Bronchial epithelial cell (primary cell): ENCODE measurements around the gene ZNF441. TPM values are rescaled to one million over a fixed set of nuclear protein-coding genes. Genes with fewer than 3 reads are reported as not detected.
"Not testable (repeated sequence)": the region's sequence is repeated elsewhere in the genome, so short reads cannot be mapped to it uniquely, and the experiment has no call there.

Experiments used
- DNase-seq: peaks from one replicate; pipeline ENCODE4 v3.0.0-alpha.2; 2010; ENCODE audit warnings: low read depth
- FAIRE-seq: peaks from 2 replicates; lab custom pipeline; 2011; peaks lifted over from hg19 to GRCh38; lab: Jason Lieb, UNC
- H3K27me3 ChIP-seq: 2 replicates; pipeline ENCODE4 v1.5.1; 2011; ENCODE audit warnings: low read length; ENCODE audit not compliant: control insufficient read depth, insufficient read depth
- H3K36me3 ChIP-seq: 2 replicates; pipeline ENCODE4 v1.5.1; 2011; ENCODE audit warnings: low read length; ENCODE audit not compliant: control insufficient read depth, insufficient read depth
- H3K4me3 ChIP-seq: 2 replicates; pipeline ENCODE4 v1.5.1; 2011; ENCODE audit warnings: mild to moderate bottlenecking, low read depth, low read length, control low read depth
- total RNA-seq: library from RNA; depleted of rRNA; stranded (reverse); fragments of >200 nt; gene quantifications from 2 replicates; pipeline ENCODE4 v1.2.1, GENCODE V29; 2014
- TF ChIP-seq, protein P1 (sequence below): IDR thresholded peaks from 2 replicates; pipeline ENCODE4 v1.5.1; 2011; ENCODE audit warnings: mild to moderate bottlenecking, moderate library complexity, low read length, control low read depth, inconsistent platforms; ENCODE audit not compliant: insufficient read depth, severe bottlenecking

The ZNF441 gene
- total RNA-seq, 1 donor from 2014 or later = 7.6 TPM

DNA sequence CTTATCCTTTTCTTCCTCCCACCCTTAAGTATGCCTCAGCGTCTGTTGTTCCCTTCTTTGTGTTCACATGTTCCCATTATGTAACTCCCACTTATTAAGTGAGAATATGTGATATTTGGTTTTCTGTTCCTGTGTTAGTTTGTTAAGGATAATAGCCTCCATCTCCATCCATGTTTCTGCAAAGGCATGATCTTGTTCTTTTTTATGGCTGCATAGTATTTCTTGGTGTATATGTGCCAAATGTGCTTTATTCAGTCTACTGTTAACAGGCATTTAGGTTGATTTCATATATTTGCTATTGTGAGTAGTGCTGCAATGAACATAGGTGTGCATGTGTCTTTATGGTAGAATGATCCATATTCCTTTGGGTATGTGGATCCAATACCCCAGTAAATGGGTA lies 3.2 kb upstream of the ZNF441 start:
- no peak for DNase-seq
- H3K27me3 ChIP-seq = no peaks in the 10 kb centered on the region
- H3K4me3 ChIP-seq = no peak overlapping the region
- FAIRE-seq = no peak
- H3K36me3 ChIP-seq = no peaks in the 10 kb centered on the region
- TF ChIP-seq, protein P1, sequence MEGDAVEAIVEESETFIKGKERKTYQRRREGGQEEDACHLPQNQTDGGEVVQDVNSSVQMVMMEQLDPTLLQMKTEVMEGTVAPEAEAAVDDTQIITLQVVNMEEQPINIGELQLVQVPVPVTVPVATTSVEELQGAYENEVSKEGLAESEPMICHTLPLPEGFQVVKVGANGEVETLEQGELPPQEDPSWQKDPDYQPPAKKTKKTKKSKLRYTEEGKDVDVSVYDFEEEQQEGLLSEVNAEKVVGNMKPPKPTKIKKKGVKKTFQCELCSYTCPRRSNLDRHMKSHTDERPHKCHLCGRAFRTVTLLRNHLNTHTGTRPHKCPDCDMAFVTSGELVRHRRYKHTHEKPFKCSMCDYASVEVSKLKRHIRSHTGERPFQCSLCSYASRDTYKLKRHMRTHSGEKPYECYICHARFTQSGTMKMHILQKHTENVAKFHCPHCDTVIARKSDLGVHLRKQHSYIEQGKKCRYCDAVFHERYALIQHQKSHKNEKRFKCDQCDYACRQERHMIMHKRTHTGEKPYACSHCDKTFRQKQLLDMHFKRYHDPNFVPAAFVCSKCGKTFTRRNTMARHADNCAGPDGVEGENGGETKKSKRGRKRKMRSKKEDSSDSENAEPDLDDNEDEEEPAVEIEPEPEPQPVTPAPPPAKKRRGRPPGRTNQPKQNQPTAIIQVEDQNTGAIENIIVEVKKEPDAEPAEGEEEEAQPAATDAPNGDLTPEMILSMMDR = no peak

DNA sequence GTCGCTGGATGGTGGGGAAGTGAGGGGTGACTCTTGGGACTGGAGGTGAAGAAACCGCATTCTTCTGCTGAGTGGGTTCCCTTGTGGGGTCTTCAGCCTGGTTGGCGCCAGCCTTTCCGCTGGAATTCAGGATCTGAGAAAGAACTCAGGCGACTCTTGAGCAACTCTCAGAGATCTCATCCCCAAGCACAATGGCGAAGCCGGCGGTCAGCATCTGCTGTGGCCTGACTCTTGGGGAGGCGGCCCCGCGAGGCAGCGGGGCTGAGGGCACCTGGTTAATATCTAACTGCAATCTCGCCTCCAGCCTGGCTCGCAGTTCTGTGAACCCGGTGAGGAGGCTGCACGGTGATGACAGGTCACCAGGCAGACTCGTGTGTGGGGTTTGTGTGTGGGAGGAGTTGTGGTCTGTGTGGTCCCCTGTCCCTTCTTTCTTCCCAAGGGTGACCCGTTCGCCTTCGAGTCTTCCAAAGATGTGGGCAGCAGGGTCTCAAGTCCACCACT lies 883 bp downstream of the ZNF441 start:
- TF ChIP-seq, protein P1 = no peak
- DNase-seq = peak; percentile 10
- no peaks in the 10 kb centered on the region for H3K27me3 ChIP-seq
- no peak for FAIRE-seq
- H3K36me3 ChIP-seq = no peaks in the 10 kb centered on the region
- peak overlapping the region; percentile 59 for H3K4me3 ChIP-seq

DNA sequence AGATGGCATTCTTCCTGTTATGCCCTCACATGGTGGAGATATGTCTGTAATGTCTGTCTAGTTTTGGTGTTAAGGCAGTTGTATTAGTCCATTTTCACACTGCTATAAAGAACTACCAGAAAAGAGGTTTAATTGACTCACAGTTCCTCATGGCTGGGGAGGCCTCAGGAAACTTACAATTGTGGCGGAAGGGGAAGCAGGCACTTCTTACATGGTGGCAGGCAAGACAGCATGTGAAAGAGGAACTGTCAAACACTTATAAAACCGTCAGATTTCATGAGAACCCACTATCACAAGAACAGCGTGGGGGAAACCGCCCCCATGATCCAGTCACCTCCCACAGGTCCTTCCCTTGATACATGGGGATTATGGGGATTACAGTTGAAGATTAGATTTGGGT lies 3.2 kb downstream of the ZNF441 start:
- no peak overlapping the region for H3K4me3 ChIP-seq
- no peak for DNase-seq
- TF ChIP-seq, protein P1 = no peak
- no peaks in the 10 kb centered on the region for H3K27me3 ChIP-seq
- FAIRE-seq = no peak
- no peaks in the 10 kb centered on the region for H3K36me3 ChIP-seq

DNA sequence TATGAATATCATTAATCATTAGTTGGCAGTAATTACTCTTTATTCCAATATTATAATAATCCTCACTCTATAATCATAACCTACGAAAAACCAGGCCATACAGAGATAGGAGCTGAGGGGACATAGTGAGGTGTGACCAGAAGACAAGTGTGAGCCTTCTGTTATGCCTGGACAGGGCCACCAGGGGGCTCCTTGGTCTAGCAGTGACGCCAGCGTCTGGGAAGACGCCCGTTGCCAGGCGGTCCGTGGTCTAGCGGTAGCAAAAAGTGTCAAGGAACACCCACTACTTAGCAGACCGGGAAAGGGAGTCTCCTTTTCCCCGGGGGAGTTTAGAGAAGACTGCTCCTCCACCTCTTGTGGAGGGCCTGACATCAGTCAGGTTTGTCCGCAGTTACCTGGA lies 4.7 kb downstream of the ZNF441 start:
- not testable (repeated sequence) for FAIRE-seq

DNA sequence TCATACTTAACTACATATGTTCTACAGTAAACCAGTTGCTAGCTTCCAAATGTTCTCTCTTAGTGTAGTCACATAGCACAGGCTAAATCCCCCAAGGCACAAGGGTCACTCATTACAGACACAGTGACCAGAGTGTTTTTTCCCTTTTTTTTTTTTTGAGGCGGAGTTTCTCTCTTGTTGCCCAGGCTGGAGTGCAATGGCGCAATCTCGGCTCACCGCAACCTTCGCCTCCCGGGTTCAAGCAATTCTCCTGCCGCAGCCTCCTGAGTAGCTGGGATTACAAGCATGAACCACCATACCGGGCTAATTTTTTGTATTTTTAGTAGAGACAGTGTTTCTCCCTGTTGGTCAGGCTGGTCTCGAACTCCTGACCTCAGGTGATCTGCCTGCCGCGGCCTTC lies 9.9 kb downstream of the ZNF441 start:
- DNase-seq, H3K4me3 ChIP-seq, FAIRE-seq, H3K27me3 ChIP-seq: not testable (repeated sequence)
- H3K36me3 ChIP-seq = peaks cover 13% of the 10 kb centered on the region

More for the DNA sequence above, 4.7 kb downstream of the ZNF441 start:
- not testable (repeated sequence) for H3K27me3 ChIP-seq, H3K4me3 ChIP-seq, H3K36me3 ChIP-seq, DNase-seq

DNA sequence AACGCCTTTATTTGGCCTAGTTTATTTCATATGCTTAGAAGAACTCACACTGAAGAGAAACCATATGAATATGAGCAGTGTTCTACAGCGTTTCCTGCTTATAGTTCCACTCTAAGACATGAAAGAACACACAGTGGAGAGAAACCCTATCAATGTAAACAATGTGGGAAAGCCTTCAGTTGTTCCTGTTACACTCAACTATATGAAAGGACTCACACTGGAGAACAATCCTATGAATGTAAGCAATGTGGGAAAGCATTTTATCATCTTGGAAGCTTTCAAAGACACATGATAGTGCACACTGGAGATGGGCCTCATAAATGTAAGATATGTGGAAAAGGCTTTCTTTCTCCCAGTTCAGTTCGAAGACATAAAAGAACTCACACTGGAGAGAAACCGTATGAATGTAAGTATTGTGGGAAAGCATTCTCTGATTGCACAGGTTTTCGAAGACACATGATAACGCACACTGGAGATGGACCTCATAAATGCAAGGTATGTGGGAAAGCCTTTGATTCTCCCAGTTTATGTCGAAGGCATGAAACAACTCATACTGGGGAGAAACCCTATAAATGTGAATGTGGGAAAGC lies 13.7 kb downstream of the ZNF441 start:
- DNase-seq (no peak), FAIRE-seq (no peak)
- Histone ChIP-seq H3K36me3 (peaks cover 13% of the 10 kb centered on the region), H3K27me3 (no peaks in the 10 kb centered on the region), H3K4me3 (no peak overlapping the region)
- TF ChIP-seq, protein P1 = no peak
